ENCODE results near the gene DUSP18. TPM values are rescaled to one million over a fixed set of nuclear protein-coding genes. Genes with fewer than 3 reads are reported as not detected.

The DUSP18 gene
- total and polyA plus RNA-seq, 2 of the 13 experiments (the other 11 are each of a cell fraction or from before 2014, with no cell fraction given), result 1.4 to 2.3 TPM

GRCh38 chr22:30702856-30703255, 35.2 kb upstream of the DUSP18 start:
- Histone ChIP-seq H3K36me3 (replicated peaks in 1 of 2; ENCODE audit: control insufficient read depth in 1 of 2, insufficient read depth in 2 of 2, low read length in 2 of 2) (no peaks in the 10 kb centered on the region), H3K9ac (ENCODE audit: insufficient read depth, low read depth, low read length) (no peak overlapping the region), H3K4me1 (ENCODE audit: insufficient read depth, low read length) (peaks cover 20% of the 10 kb centered on the region), H3K27ac (ENCODE audit: extremely low read length, insufficient read depth, low read length) (no peak overlapping the region), H3K9me3 (ENCODE audit: low read length) (no peaks in the 10 kb centered on the region), H3K79me2 (ENCODE audit: insufficient read depth, low read length) (no peaks in the 10 kb centered on the region), H3K4me2 (ENCODE audit: low read depth, low read length) (no peak overlapping the region), H4K20me1 (ENCODE audit: insufficient read depth, low read length) (no peaks in the 10 kb centered on the region), H3K4me3 (replicated peaks in 1 of 3; ENCODE audit: insufficient read depth in 1 of 3, low read depth in 2 of 3, low read length in 3 of 3) (no peak overlapping the region), H2AFZ (ENCODE audit: low read length) (no peak overlapping the region), H3K27me3 (ENCODE audit: control insufficient read depth in 1 of 2, insufficient read depth in 2 of 2, low read length in 2 of 2) (peaks cover 0 to 3% of the 10 kb centered on the region in 2 experiments; a peak in 1 of 5 replicates)
- ATAC-seq (no peak), DNase-seq (ENCODE audit: low spot score) (no peak), FAIRE-seq (no peak)
- intact Hi-C loops (cut with micrococcal nuclease; ENCODE audit: unreplicated experiment), result no loop called here
- CTCF ChIA-PET (ENCODE audit: low intra/inter-chr PET ratio, low total read pairs), result no interaction called here
- in situ Hi-C loops (cut with HindIII; ENCODE audit: extremely low pct_ligation_motif_present, low pct_unique_long_range_greater_than_20kb), result no loop called here
- POLR2A ChIA-PET, result no interaction called here
- BruUV-seq (replicated peaks), result no TSS peak
- TF ChIP-seq NFKB2 (CRISPR knock-in tag; IDR thresholded peaks at IDR 0.05; ENCODE audit: borderline replicate concordance) (no peak), HIVEP1 (CRISPR knock-in tag; IDR thresholded peaks at IDR 0.05) (no peak), ELF1 (CRISPR knock-in tag; IDR thresholded peaks at IDR 0.05) (no peak), ZSCAN25 (CRISPR knock-in tag; IDR thresholded peaks at IDR 0.05) (no peak), THRA (CRISPR knock-in tag; IDR thresholded peaks at IDR 0.05; ENCODE audit: borderline replicate concordance) (no peak), REPIN1 (CRISPR knock-in tag; IDR thresholded peaks at IDR 0.05; ENCODE audit: borderline replicate concordance, low read depth) (no peak), ATF7-NPFF (CRISPR knock-in tag; IDR thresholded peaks at IDR 0.05; ENCODE audit: low read depth) (no peak), GABPA (IDR thresholded peaks at IDR 0.05; ENCODE audit: low read depth, low read length) (no peak), GABPA (CRISPR knock-in tag; IDR thresholded peaks at IDR 0.05; ENCODE audit: low read depth) (no peak), GMEB2 (CRISPR knock-in tag; IDR thresholded peaks at IDR 0.05; ENCODE audit: low read depth) (no peak), MAF1 (CRISPR knock-in tag; IDR thresholded peaks at IDR 0.05; ENCODE audit: borderline replicate concordance) (no peak), ZFP90 (CRISPR knock-in tag; IDR thresholded peaks at IDR 0.05; ENCODE audit: borderline replicate concordance) (no peak), ZNF777 (CRISPR knock-in tag; IDR thresholded peaks at IDR 0.05) (no peak), ZMYM3 (CRISPR knock-in tag; IDR thresholded peaks at IDR 0.05) (no peak), ERF (CRISPR knock-in tag; IDR thresholded peaks at IDR 0.05) (no peak), SNRNP70 (IDR thresholded peaks at IDR 0.05; ENCODE audit: low read depth, low read length) (no peak), RNF219 (CRISPR knock-in tag; IDR thresholded peaks at IDR 0.05) (no peak), ZNF44 (CRISPR knock-in tag; IDR thresholded peaks at IDR 0.05) (no peak)
- 0% methylated on average over 1 of the region's 1 CpG for WGBS (ENCODE audit: low lambda C conversion rate)
